ENCODE data around the gene FASTKD2.
A peak's percentile ranks its signal among the peaks of the same experiment; 100 is the strongest.

FASTKD2 gene

GRCh38 chr2:206756816-206757215 is 8.6 kb upstream of the FASTKD2 start:
- no peaks in the 10 kb centered on the region for H3K9me3 ChIP-seq (ENCODE audit: control insufficient read depth, low read depth, low read length)
- H3K4me1 ChIP-seq (ENCODE audit: control insufficient read depth, low read depth, low read length) = no peaks in the 10 kb centered on the region
- no peak overlapping the region for H3K9ac ChIP-seq (ENCODE audit: low read length)
- H3K4me3 ChIP-seq (ENCODE audit: low read length) = no peak overlapping the region
- H3K36me3 ChIP-seq (ENCODE audit: control insufficient read depth, low read depth, low read length) = no peaks in the 10 kb centered on the region
- H3K27me3 ChIP-seq (ENCODE audit: control insufficient read depth, insufficient read depth, low read length) = no peaks in the 10 kb centered on the region
- H3K27ac ChIP-seq (ENCODE audit: low read length) = no peak overlapping the region

- H3K9ac ChIP-seq (ENCODE audit: low read length) = peak overlapping the region; percentile 89
- H3K27me3 ChIP-seq (ENCODE audit: control insufficient read depth, insufficient read depth, low read length) = no peaks in the 10 kb centered on the region
- no peaks in the 10 kb centered on the region for H3K9me3 ChIP-seq (ENCODE audit: control insufficient read depth, low read depth, low read length)
- peaks cover 4% of the 10 kb centered on the region for H3K4me1 ChIP-seq (ENCODE audit: control insufficient read depth, low read depth, low read length)
- peaks cover 18% of the 10 kb centered on the region for H3K36me3 ChIP-seq (ENCODE audit: control insufficient read depth, low read depth, low read length)
- peak overlapping the region; percentile 90 for H3K4me3 ChIP-seq (ENCODE audit: low read length)
- H3K27ac ChIP-seq (ENCODE audit: low read length) = peak overlapping the region; percentile 88
These were observed 649 bp upstream of the FASTKD2 start for GRCh38 chr2:206764673-206765241.

GRCh38 chr2:206766057-206766930 is 888 bp downstream of the FASTKD2 start:
- H3K9ac ChIP-seq (ENCODE audit: low read length) = peak overlapping the region; percentile 89
- H3K4me3 ChIP-seq (ENCODE audit: low read length) = peak overlapping the region; percentile 90
- no peaks in the 10 kb centered on the region for H3K27me3 ChIP-seq (ENCODE audit: control insufficient read depth, insufficient read depth, low read length)
- H3K36me3 ChIP-seq (ENCODE audit: control insufficient read depth, low read depth, low read length) = peaks cover 25% of the 10 kb centered on the region
- no peaks in the 10 kb centered on the region for H3K9me3 ChIP-seq (ENCODE audit: control insufficient read depth, low read depth, low read length)
- H3K4me1 ChIP-seq (ENCODE audit: control insufficient read depth, low read depth, low read length) = peaks cover 4% of the 10 kb centered on the region
- H3K27ac ChIP-seq (ENCODE audit: low read length) = peak overlapping the region; percentile 88

- Histone ChIP-seq H3K36me3 (ENCODE audit: control insufficient read depth, low read depth, low read length) (peaks cover 66% of the 10 kb centered on the region), H3K9ac (ENCODE audit: low read length) (no peak overlapping the region)
These were observed 9.5 kb downstream of the FASTKD2 start for GRCh38 chr2:206774871-206775270.

GRCh38 chr2:206776432-206776831 is 11.0 kb downstream of the FASTKD2 start:
- Histone ChIP-seq H3K36me3 (ENCODE audit: control insufficient read depth, low read depth, low read length) (peaks cover 60% of the 10 kb centered on the region), H3K4me1 (ENCODE audit: control insufficient read depth, low read depth, low read length) (no peaks in the 10 kb centered on the region), H3K27ac (ENCODE audit: low read length) (no peak overlapping the region), H3K4me3 (ENCODE audit: low read length) (no peak overlapping the region), H3K9ac (ENCODE audit: low read length) (no peak overlapping the region), H3K9me3 (ENCODE audit: control insufficient read depth, low read depth, low read length) (peaks cover 4% of the 10 kb centered on the region), H3K27me3 (ENCODE audit: control insufficient read depth, insufficient read depth, low read length) (no peaks in the 10 kb centered on the region)

More at GRCh38 chr2:206774871-206775270, 9.5 kb downstream of the FASTKD2 start:
- no peak overlapping the region for H3K27ac ChIP-seq (ENCODE audit: low read length)
- H3K27me3 ChIP-seq (ENCODE audit: control insufficient read depth, insufficient read depth, low read length) = no peaks in the 10 kb centered on the region
- H3K4me1 ChIP-seq (ENCODE audit: control insufficient read depth, low read depth, low read length) = no peaks in the 10 kb centered on the region
- no peak overlapping the region for H3K4me3 ChIP-seq (ENCODE audit: low read length)
- H3K9me3 ChIP-seq (ENCODE audit: control insufficient read depth, low read depth, low read length) = peaks cover 4% of the 10 kb centered on the region

- peaks cover 41% of the 10 kb centered on the region for H3K36me3 ChIP-seq (ENCODE audit: control insufficient read depth, low read depth, low read length)
These were observed 15.3 kb downstream of the FASTKD2 start for GRCh38 chr2:206780671-206781070.

GRCh38 chr2:206783718-206784117 is 18.3 kb downstream of the FASTKD2 start:
- no peaks in the 10 kb centered on the region for H3K4me1 ChIP-seq (ENCODE audit: control insufficient read depth, low read depth, low read length)
- no peaks in the 10 kb centered on the region for H3K9me3 ChIP-seq (ENCODE audit: control insufficient read depth, low read depth, low read length)
- H3K27me3 ChIP-seq (ENCODE audit: control insufficient read depth, insufficient read depth, low read length) = no peaks in the 10 kb centered on the region
- H3K27ac ChIP-seq (ENCODE audit: low read length) = no peak overlapping the region
- no peak overlapping the region for H3K9ac ChIP-seq (ENCODE audit: low read length)
- H3K4me3 ChIP-seq (ENCODE audit: low read length) = no peak overlapping the region
- H3K36me3 ChIP-seq (ENCODE audit: control insufficient read depth, low read depth, low read length) = peaks cover 54% of the 10 kb centered on the region

More at GRCh38 chr2:206780671-206781070, 15.3 kb downstream of the FASTKD2 start:
- H3K27ac ChIP-seq (ENCODE audit: low read length) = no peak overlapping the region
- H3K9ac ChIP-seq (ENCODE audit: low read length) = no peak overlapping the region
- H3K4me3 ChIP-seq (ENCODE audit: low read length) = no peak overlapping the region
- H3K4me1 ChIP-seq (ENCODE audit: control insufficient read depth, low read depth, low read length) = no peaks in the 10 kb centered on the region
- H3K27me3 ChIP-seq (ENCODE audit: control insufficient read depth, insufficient read depth, low read length) = no peaks in the 10 kb centered on the region
- peaks cover 4% of the 10 kb centered on the region for H3K9me3 ChIP-seq (ENCODE audit: control insufficient read depth, low read depth, low read length)

- no peaks in the 10 kb centered on the region for H3K27me3 ChIP-seq (ENCODE audit: control insufficient read depth, insufficient read depth, low read length)
- H3K36me3 ChIP-seq (ENCODE audit: control insufficient read depth, low read depth, low read length) = peaks cover 55% of the 10 kb centered on the region
- no peak overlapping the region for H3K27ac ChIP-seq (ENCODE audit: low read length)
- no peak overlapping the region for H3K9ac ChIP-seq (ENCODE audit: low read length)
- H3K4me3 ChIP-seq (ENCODE audit: low read length) = no peak overlapping the region
- no peaks in the 10 kb centered on the region for H3K4me1 ChIP-seq (ENCODE audit: control insufficient read depth, low read depth, low read length)
- H3K9me3 ChIP-seq (ENCODE audit: control insufficient read depth, low read depth, low read length) = no peaks in the 10 kb centered on the region
These were observed 19.4 kb downstream of the FASTKD2 start for GRCh38 chr2:206784559-206785353.

- H3K36me3 ChIP-seq (ENCODE audit: control insufficient read depth, low read depth, low read length) = peaks cover 73% of the 10 kb centered on the region
These were observed 25.0 kb downstream of the FASTKD2 start for GRCh38 chr2:206790311-206790935.

GRCh38 chr2:206792645-206793044 is 27.2 kb downstream of the FASTKD2 start:
- H3K27ac ChIP-seq (ENCODE audit: low read length) = no peak overlapping the region
- H3K4me3 ChIP-seq (ENCODE audit: low read length) = no peak overlapping the region
- no peaks in the 10 kb centered on the region for H3K27me3 ChIP-seq (ENCODE audit: control insufficient read depth, insufficient read depth, low read length)
- no peak overlapping the region for H3K9ac ChIP-seq (ENCODE audit: low read length)
- no peaks in the 10 kb centered on the region for H3K9me3 ChIP-seq (ENCODE audit: control insufficient read depth, low read depth, low read length)
- peaks cover 64% of the 10 kb centered on the region for H3K36me3 ChIP-seq (ENCODE audit: control insufficient read depth, low read depth, low read length)
- H3K4me1 ChIP-seq (ENCODE audit: control insufficient read depth, low read depth, low read length) = no peaks in the 10 kb centered on the region

More at GRCh38 chr2:206790311-206790935, 25.0 kb downstream of the FASTKD2 start:
- H3K9me3 ChIP-seq (ENCODE audit: control insufficient read depth, low read depth, low read length) = no peaks in the 10 kb centered on the region
- no peaks in the 10 kb centered on the region for H3K4me1 ChIP-seq (ENCODE audit: control insufficient read depth, low read depth, low read length)
- no peaks in the 10 kb centered on the region for H3K27me3 ChIP-seq (ENCODE audit: control insufficient read depth, insufficient read depth, low read length)
- no peak overlapping the region for H3K27ac ChIP-seq (ENCODE audit: low read length)
- H3K4me3 ChIP-seq (ENCODE audit: low read length) = no peak overlapping the region
- no peak overlapping the region for H3K9ac ChIP-seq (ENCODE audit: low read length)

GRCh38 chr2:206797376-206797775 is 32.0 kb downstream of the FASTKD2 start:
- Histone ChIP-seq H3K9ac (ENCODE audit: low read length) (no peak overlapping the region), H3K27ac (ENCODE audit: low read length) (no peak overlapping the region), H3K27me3 (ENCODE audit: control insufficient read depth, insufficient read depth, low read length) (no peaks in the 10 kb centered on the region), H3K4me1 (ENCODE audit: control insufficient read depth, low read depth, low read length) (peaks cover 19% of the 10 kb centered on the region), H3K4me3 (ENCODE audit: low read length) (no peak overlapping the region), H3K9me3 (ENCODE audit: control insufficient read depth, low read depth, low read length) (no peaks in the 10 kb centered on the region), H3K36me3 (ENCODE audit: control insufficient read depth, low read depth, low read length) (peaks cover 18% of the 10 kb centered on the region)
